Astrocyte of the hippocampus (primary cell): ENCODE data around the gene ZBTB42.
A peak's percentile ranks its signal among the peaks of the same experiment; 100 is the strongest.

Experiments
- DNase-seq: peaks from one replicate; pipeline ENCODE4 v3.0.0; 2011; ENCODE audit warnings: low read depth, low spot score

ZBTB42 gene

GRCh38 chr14:104800771-104801519, at the start of gene ZBTB42:
Gene ZBTB42, plus strand, starts transcription at chr14:104801101. Its CDS starts 97 bp downstream, at chr14:104801198.
- peak; percentile 82 for DNase-seq

GRCh38 chr14:104751539-104752422, 49.1 kb upstream of the ZBTB42 start:
- DNase-seq: no peak

GRCh38 chr14:104752423-104752734, 48.5 kb upstream of the ZBTB42 start:
- DNase-seq: no peak

GRCh38 chr14:104752735-104753527, 48.0 kb upstream of the ZBTB42 start, which contains the start of gene SIVA1:
Gene SIVA1, plus strand, starts transcription at chr14:104753147. Its CDS starts 55 bp downstream, at chr14:104753202.
- peak; percentile 100 for DNase-seq

GRCh38 chr14:104753528-104754212, 47.2 kb upstream of the ZBTB42 start:
- peak; percentile 32 for DNase-seq

- DNase-seq: no peak
Observed at GRCh38 chr14:104754213-104754851, 46.6 kb upstream of the ZBTB42 start.

GRCh38 chr14:104755621-104756020, 45.3 kb upstream of the ZBTB42 start:
- no peak for DNase-seq

- DNase-seq: no peak
Observed at GRCh38 chr14:104756477-104757237, 44.2 kb upstream of the ZBTB42 start.

GRCh38 chr14:104757238-104757585, 43.7 kb upstream of the ZBTB42 start:
- no peak for DNase-seq

- DNase-seq: no peak
Observed at GRCh38 chr14:104757681-104758392, 43.1 kb upstream of the ZBTB42 start.

- DNase-seq: no peak
Observed at GRCh38 chr14:104758981-104759969, 41.6 kb upstream of the ZBTB42 start.

GRCh38 chr14:104765517-104765916, 35.4 kb upstream of the ZBTB42 start:
- no peak for DNase-seq

- DNase-seq: no peak
Observed at GRCh38 chr14:104766256-104766862, 34.5 kb upstream of the ZBTB42 start.

- no peak for DNase-seq
Observed at GRCh38 chr14:104766863-104767633, 33.9 kb upstream of the ZBTB42 start.

- DNase-seq: no peak
Observed at GRCh38 chr14:104767634-104767918, 33.3 kb upstream of the ZBTB42 start.

- peak; percentile 91 for DNase-seq
Observed at GRCh38 chr14:104768437-104769323, 32.2 kb upstream of the ZBTB42 start.
